GM19239 (cell line): ENCODE measurements around the gene LRRN1.

ENCODE experiments used
- DNase-seq: peaks from one replicate; pipeline ENCODE4 v3.0.0; 2011; ENCODE audit warnings: low spot score; ENCODE audit not compliant: insufficient read length
- FAIRE-seq: peaks from 2 replicates; lab custom pipeline; 2011; peaks lifted over from hg19 to GRCh38; lab: Jason Lieb, UNC

Gene LRRN1

GRCh38 chr3:3799173-3800079 lies at the start of gene LRRN1:
LRRN1 (plus strand) TSS chr3:3799431; CDS start chr3:3844642, 45,211 bp downstream.
- no peak for DNase-seq
- no peak for FAIRE-seq

- DNase-seq = no peak
- no peak for FAIRE-seq
Observed at GRCh38 chr3:3753416-3753815, 45.8 kb upstream of the LRRN1 start.

- FAIRE-seq (no peak), DNase-seq (no peak)
Observed at GRCh38 chr3:3765661-3766060, 33.6 kb upstream of the LRRN1 start.

- FAIRE-seq = no peak
- no peak for DNase-seq
Observed at GRCh38 chr3:3766140-3766539, 33.1 kb upstream of the LRRN1 start.

GRCh38 chr3:3771094-3771493 lies 28.1 kb upstream of the LRRN1 start:
- no peak for DNase-seq
- no peak for FAIRE-seq

- DNase-seq = no peak
- no peak for FAIRE-seq
Observed at GRCh38 chr3:3771567-3771966, 27.7 kb upstream of the LRRN1 start.

GRCh38 chr3:3772338-3772737 lies 26.9 kb upstream of the LRRN1 start:
- FAIRE-seq (no peak), DNase-seq (no peak)

GRCh38 chr3:3772920-3773319 lies 26.3 kb upstream of the LRRN1 start:
- FAIRE-seq = no peak
- no peak for DNase-seq

- no peak for FAIRE-seq
- DNase-seq = no peak
Observed at GRCh38 chr3:3776607-3777006, 22.6 kb upstream of the LRRN1 start.

- FAIRE-seq (no peak), DNase-seq (no peak)
Observed at GRCh38 chr3:3778216-3778615, 21.0 kb upstream of the LRRN1 start.

GRCh38 chr3:3778641-3779270 lies 20.5 kb upstream of the LRRN1 start:
- FAIRE-seq (no peak), DNase-seq (no peak)

- no peak for DNase-seq
Observed at GRCh38 chr3:3782457-3782856, 16.8 kb upstream of the LRRN1 start.

GRCh38 chr3:3783210-3783609 lies 16.0 kb upstream of the LRRN1 start:
- DNase-seq (no peak), FAIRE-seq (no peak)

More at GRCh38 chr3:3782457-3782856, 16.8 kb upstream of the LRRN1 start:
- FAIRE-seq = no peak

GRCh38 chr3:3783696-3784095 lies 15.5 kb upstream of the LRRN1 start:
- DNase-seq (no peak), FAIRE-seq (no peak)

- DNase-seq (no peak), FAIRE-seq (no peak)
Observed at GRCh38 chr3:3792391-3792790, 6.8 kb upstream of the LRRN1 start.

GRCh38 chr3:3798631-3799113 lies 559 bp upstream of the LRRN1 start:
- FAIRE-seq (no peak), DNase-seq (no peak)

GRCh38 chr3:3800080-3800455 lies 837 bp downstream of the LRRN1 start:
- no peak for DNase-seq
- FAIRE-seq = no peak

GRCh38 chr3:3800685-3801493 lies 1.7 kb downstream of the LRRN1 start:
- no peak for DNase-seq

GRCh38 chr3:3801494-3801841 lies 2.2 kb downstream of the LRRN1 start:
- FAIRE-seq (no peak), DNase-seq (no peak)

More at GRCh38 chr3:3800685-3801493, 1.7 kb downstream of the LRRN1 start:
- no peak for FAIRE-seq

- FAIRE-seq = no peak
- DNase-seq = no peak
Observed at GRCh38 chr3:3802046-3802445, 2.8 kb downstream of the LRRN1 start.

- no peak for FAIRE-seq
Observed at GRCh38 chr3:3804560-3804959, 5.3 kb downstream of the LRRN1 start.

More at GRCh38 chr3:3804560-3804959, 5.3 kb downstream of the LRRN1 start:
- no peak for DNase-seq
